Measurements from ENCODE around the gene PDP2.

DNA sequence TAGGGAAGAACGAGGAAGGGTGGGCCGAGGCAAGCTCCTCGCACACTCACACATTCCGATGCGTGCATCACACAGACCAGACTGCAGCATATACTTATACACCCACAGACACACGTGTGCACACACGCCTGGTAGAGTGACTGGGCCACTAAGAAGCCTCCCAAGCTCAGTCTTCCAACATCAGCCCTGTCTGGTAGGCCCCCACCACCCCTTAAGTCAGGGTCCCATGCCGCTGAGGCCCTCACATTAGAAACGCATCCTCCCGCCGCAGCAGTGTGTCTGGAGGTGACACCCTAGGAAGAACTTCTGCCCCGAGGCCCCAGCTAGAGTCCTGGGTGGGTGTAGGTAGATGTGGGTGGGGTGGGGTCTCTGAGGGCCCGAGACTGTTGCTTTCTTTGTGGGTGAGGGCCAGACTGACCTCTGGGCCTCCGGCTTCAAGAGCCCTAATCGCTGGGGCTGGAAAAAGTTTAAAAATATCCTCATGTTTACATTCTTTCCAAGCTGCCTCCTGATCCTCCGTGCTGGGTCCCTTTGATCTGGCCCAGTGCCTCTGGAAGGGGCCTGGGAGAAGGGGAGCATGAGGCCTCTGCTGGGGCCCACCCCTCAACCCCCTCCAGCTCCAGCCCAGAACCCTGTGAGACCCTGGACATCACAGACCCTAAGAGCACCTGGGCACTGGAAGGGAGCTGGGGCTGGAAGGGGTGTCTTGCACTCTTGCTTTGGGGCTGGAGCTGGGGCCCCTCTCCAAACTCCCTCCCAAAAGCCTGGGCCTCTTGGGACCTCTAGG is 24.7 kb downstream of the PDP2 start:
- TF ChIP-seq POLR2A (IDR thresholded peaks at IDR 0.05; ENCODE audit: low read depth, low read length) (no peak), POLR2AphosphoS5 (IDR thresholded peaks at IDR 0.05; ENCODE audit: low read depth, low read length) (no peak), TAF1 (IDR thresholded peaks at IDR 0.05; ENCODE audit: borderline replicate concordance, low read depth, low read length) (no peak)
